K562 (cell line): ENCODE measurements around the gene TMEM63C. TPM values are rescaled to one million over a fixed set of nuclear protein-coding genes. Genes with fewer than 3 reads are reported as not detected.

Source experiments
- ADNP ChIP-seq: fragments of 200-800 bp; sonication (Bioruptor generic); IDR thresholded peaks from 2 replicates; pipeline ENCODE4 v1.6.1; 2016; ENCODE audit warnings: missing genetic modification characterization, missing compliant biosample characterization
- DNMT1 ChIP-seq: fragments of 450-650 bp; IDR thresholded peaks from 2 replicates; pipeline ENCODE4 v1.6.1; 2016; ENCODE audit warnings: antibody characterized with exemption, mild to moderate bottlenecking
- RBM25 ChIP-seq: fragments of 200-400 bp; formaldehyde crosslinking; IDR thresholded peaks from 2 replicates; pipeline ENCODE4 v1.6.1; 2018; ENCODE audit warnings: low read length, low read depth, moderate library complexity; ENCODE audit not compliant: severe bottlenecking
- RHOXF2B ChIP-seq: fragments of 250-450 bp; sonication (Bioruptor Pico); conservative IDR thresholded peaks from 2 replicates; pipeline ENCODE4 v1.5.1; 2021
- ZNF232 ChIP-seq: sonication (generic); formaldehyde crosslinking; IDR thresholded peaks from 2 replicates; pipeline ENCODE4 v1.8.0; 2022; ENCODE audit warnings: mild to moderate bottlenecking, missing genetic modification reagents
- ZNF764 ChIP-seq: fragments of 250-450 bp; sonication (Bioruptor Pico); IDR thresholded peaks from 2 replicates; pipeline ENCODE4 v1.4.0; 2020; ENCODE audit warnings: low read depth, mild to moderate bottlenecking, moderate library complexity
- polyA plus RNA-seq, 8 experiments: library from polyadenylated mRNA; depleted of rRNA in 4 of 8; stranded (reverse) in 5 of 8; unstranded in 3 of 8; fragments of >200 nt; fragmentation: Nextera tagmentation in 2 of 8; fragmentation: Illumina TruSeq in 1 of 8; extraction: Ambion mirVana in 2 of 8; extraction: Trizol in 1 of 8; gene quantifications; 2 replicates each; pipeline versions ENCODE4 v1.2.1 to v1.2.3, GENCODE V29; 2011 to 2014; ENCODE audit warnings: inconsistent platforms in 1 of 8, missing spikeins in 1 of 8
- total RNA-seq, 7 experiments: library from RNA; depleted of rRNA in 6 of 7; stranded (reverse); fragments of >200 nt in 6 of 7; fragmentation: Illumina TruSeq in 2 of 7; extraction: Trizol in 2 of 7; gene quantifications; 2 replicates each; pipeline versions ENCODE4 v1.2.1 to v1.2.3, GENCODE V29; 2011 to 2021; ENCODE audit warnings: low replicate concordance in 1 of 7
- TF ChIP-seq, protein P1 (sequence below): fragments of 450-650 bp; IDR thresholded peaks from 2 replicates; pipeline ENCODE4 v1.6.1; 2016; ENCODE audit warnings: low read depth
- TF ChIP-seq, protein P2 (sequence below): sonication (generic); formaldehyde crosslinking; IDR thresholded peaks from 2 replicates; pipeline ENCODE4 v1.8.0; 2023; ENCODE audit warnings: mild to moderate bottlenecking, missing genetic modification reagents
- TF ChIP-seq, protein P3 (sequence below): sonication (generic); formaldehyde crosslinking; IDR thresholded peaks from 2 replicates; pipeline ENCODE4 v1.8.0; 2022; ENCODE audit warnings: mild to moderate bottlenecking, missing genetic modification reagents, borderline replicate concordance

The TMEM63C gene
- total and polyA plus RNA-seq, 9 of the 15 experiments (the other 6 are each of a cell fraction or from before 2014, with no cell fraction given) = 0.07 TPM; not detected in 8

DNA sequence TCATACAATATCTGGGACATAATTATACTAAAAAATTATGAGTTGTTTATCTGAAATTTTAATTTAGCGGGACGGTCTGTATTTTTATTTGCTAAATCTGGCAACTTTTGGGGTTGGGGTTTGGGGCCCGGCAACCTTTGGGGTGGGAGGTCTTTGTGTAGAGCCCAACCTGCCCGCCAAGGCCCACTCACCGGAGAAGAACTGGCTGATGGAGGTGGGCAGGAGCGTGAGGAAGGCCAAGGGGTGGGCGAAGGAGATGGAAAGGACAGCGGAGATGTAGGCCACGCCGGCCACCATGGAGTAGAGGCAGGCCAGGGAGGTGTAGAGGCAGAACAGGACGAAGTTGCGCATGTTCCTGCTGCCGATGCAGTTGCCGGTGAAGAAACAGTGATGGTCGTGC lies 42.6 kb upstream of the TMEM63C start (continued):
- TF ChIP-seq, protein P1, sequence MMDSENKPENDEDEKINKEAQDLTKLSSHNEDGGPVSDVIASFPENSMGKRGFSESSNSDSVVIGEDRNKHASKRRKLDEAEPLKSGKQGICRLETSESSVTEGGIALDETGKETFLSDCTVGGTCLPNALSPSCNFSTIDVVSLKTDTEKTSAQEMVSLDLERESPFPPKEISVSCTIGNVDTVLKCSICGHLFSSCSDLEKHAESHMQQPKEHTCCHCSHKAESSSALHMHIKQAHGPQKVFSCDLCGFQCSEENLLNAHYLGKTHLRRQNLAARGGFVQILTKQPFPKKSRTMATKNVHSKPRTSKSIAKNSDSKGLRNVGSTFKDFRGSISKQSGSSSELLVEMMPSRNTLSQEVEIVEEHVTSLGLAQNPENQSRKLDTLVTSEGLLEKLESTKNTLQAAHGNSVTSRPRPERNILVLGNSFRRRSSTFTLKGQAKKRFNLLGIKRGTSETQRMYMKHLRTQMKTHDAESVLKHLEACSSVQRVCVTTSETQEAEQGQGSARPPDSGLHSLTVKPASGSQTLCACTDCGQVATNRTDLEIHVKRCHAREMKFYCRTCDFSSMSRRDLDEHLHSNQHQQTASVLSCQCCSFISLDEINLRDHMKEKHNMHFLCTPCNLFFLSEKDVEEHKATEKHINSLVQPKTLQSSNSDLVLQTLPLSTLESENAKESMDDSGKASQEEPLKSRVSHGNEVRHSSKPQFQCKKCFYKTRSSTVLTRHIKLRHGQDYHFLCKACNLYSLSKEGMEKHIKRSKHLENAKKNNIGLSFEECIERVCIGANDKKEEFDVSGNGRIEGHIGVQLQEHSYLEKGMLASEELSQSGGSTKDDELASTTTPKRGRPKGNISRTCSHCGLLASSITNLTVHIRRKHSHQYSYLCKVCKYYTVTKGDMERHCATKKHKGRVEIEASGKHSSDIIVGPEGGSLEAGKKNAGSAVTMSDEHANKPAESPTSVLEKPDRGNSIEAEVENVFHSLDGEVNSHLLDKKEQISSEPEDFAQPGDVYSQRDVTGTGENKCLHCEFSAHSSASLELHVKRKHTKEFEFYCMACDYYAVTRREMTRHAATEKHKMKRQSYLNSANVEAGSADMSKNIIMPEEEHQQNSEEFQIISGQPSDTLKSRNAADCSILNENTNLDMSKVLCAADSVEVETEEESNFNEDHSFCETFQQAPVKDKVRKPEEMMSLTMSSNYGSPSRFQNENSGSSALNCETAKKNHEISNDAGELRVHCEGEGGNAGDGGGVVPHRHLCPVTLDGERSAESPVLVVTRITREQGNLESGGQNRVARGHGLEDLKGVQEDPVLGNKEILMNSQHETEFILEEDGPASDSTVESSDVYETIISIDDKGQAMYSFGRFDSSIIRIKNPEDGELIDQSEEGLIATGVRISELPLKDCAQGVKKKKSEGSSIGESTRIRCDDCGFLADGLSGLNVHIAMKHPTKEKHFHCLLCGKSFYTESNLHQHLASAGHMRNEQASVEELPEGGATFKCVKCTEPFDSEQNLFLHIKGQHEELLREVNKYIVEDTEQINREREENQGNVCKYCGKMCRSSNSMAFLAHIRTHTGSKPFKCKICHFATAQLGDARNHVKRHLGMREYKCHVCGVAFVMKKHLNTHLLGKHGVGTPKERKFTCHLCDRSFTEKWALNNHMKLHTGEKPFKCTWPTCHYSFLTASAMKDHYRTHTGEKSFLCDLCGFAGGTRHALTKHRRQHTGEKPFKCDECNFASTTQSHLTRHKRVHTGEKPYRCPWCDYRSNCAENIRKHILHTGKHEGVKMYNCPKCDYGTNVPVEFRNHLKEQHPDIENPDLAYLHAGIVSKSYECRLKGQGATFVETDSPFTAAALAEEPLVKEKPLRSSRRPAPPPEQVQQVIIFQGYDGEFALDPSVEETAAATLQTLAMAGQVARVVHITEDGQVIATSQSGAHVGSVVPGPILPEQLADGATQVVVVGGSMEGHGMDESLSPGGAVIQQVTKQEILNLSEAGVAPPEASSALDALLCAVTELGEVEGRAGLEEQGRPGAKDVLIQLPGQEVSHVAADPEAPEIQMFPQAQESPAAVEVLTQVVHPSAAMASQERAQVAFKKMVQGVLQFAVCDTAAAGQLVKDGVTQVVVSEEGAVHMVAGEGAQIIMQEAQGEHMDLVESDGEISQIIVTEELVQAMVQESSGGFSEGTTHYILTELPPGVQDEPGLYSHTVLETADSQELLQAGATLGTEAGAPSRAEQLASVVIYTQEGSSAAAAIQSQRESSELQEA = no peak
- TF ChIP-seq ZNF764 (CRISPR knock-in tag) (no peak), DNMT1 (no peak), RBM25 (no peak), ADNP (tag) (no peak), RHOXF2B (CRISPR knock-in tag) (no peak), ZNF232 (no peak)
- TF ChIP-seq, protein P2, sequence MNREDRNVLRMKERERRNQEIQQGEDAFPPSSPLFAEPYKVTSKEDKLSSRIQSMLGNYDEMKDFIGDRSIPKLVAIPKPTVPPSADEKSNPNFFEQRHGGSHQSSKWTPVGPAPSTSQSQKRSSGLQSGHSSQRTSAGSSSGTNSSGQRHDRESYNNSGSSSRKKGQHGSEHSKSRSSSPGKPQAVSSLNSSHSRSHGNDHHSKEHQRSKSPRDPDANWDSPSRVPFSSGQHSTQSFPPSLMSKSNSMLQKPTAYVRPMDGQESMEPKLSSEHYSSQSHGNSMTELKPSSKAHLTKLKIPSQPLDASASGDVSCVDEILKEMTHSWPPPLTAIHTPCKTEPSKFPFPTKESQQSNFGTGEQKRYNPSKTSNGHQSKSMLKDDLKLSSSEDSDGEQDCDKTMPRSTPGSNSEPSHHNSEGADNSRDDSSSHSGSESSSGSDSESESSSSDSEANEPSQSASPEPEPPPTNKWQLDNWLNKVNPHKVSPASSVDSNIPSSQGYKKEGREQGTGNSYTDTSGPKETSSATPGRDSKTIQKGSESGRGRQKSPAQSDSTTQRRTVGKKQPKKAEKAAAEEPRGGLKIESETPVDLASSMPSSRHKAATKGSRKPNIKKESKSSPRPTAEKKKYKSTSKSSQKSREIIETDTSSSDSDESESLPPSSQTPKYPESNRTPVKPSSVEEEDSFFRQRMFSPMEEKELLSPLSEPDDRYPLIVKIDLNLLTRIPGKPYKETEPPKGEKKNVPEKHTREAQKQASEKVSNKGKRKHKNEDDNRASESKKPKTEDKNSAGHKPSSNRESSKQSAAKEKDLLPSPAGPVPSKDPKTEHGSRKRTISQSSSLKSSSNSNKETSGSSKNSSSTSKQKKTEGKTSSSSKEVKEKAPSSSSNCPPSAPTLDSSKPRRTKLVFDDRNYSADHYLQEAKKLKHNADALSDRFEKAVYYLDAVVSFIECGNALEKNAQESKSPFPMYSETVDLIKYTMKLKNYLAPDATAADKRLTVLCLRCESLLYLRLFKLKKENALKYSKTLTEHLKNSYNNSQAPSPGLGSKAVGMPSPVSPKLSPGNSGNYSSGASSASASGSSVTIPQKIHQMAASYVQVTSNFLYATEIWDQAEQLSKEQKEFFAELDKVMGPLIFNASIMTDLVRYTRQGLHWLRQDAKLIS = no peak
- TF ChIP-seq, protein P3, sequence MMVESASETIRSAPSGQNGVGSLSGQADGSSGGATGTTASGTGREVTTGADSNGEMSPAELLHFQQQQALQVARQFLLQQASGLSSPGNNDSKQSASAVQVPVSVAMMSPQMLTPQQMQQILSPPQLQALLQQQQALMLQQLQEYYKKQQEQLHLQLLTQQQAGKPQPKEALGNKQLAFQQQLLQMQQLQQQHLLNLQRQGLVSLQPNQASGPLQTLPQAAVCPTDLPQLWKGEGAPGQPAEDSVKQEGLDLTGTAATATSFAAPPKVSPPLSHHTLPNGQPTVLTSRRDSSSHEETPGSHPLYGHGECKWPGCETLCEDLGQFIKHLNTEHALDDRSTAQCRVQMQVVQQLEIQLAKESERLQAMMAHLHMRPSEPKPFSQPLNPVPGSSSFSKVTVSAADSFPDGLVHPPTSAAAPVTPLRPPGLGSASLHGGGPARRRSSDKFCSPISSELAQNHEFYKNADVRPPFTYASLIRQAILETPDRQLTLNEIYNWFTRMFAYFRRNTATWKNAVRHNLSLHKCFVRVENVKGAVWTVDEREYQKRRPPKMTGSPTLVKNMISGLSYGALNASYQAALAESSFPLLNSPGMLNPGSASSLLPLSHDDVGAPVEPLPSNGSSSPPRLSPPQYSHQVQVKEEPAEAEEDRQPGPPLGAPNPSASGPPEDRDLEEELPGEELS (CRISPR knock-in tag) = no peak
